Measurements from ENCODE around the gene VPS37D.
"Not testable (repeated sequence)": the region's sequence is repeated elsewhere in the genome, so short reads cannot be mapped to it uniquely, and the experiment has no call there.

VPS37D gene, protein sequence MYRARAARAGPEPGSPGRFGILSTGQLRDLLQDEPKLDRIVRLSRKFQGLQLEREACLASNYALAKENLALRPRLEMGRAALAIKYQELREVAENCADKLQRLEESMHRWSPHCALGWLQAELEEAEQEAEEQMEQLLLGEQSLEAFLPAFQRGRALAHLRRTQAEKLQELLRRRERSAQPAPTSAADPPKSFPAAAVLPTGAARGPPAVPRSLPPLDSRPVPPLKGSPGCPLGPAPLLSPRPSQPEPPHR
- 0 to 0.58 (median 0.09) reads per million in 3 donors for total RNA-seq

DNA sequence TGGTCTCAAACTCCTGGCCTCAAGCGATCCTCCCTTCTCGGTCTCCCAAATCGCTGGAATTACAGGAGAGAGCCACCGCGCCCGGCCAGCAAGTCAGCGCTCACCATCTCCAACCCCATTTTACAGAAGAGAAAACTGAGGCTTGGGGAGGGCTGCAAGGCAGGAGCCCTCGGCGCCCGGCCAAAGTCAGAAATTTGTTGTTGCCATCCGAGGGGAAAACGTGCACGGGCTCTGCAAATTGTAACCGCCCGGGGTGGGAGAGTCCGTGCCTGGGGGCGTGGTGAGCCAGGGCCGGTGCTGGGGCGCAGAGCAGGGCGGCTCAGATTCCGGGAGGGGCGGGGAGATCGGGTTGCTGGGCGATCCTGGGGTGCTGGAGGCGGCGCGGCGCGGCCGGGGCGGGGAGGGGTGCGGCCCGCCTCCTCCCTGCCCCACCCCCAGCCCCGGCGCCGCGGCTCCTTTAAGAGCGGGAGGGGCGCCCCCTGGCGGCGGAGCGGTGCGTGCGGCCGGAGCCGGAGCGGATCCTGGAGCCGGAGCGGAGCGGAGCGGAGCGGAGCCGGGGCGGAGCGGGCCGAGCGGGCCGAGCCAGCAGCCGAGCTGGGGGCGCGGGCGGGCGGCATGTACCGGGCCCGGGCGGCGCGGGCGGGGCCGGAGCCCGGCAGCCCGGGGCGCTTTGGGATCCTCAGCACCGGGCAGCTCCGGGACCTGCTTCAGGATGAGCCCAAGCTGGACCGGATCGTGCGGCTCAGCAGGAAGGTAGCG is at the start of gene VPS37D:
Gene VPS37D (plus strand): TSS at position 488 of the 759 bp plus-strand sequence. CDS start 128 bp downstream, at position 616.
- peak; percentile 83 to 90 (median 90) for DNase-seq
- Histone ChIP-seq H3K27me3 (replicated peaks; ENCODE audit: control insufficient read depth, insufficient read depth, low read length, poor library complexity, severe bottlenecking) (peaks cover 11% of the 10 kb centered on the region), H3K9me3 (ENCODE audit: control insufficient read depth, low read length) (no peaks in the 10 kb centered on the region), H3K36me3 (ENCODE audit: control insufficient read depth, insufficient read depth, low read length) (no peaks in the 10 kb centered on the region), H3K4me1 (ENCODE audit: control insufficient read depth, insufficient read depth, low read length, poor library complexity, severe bottlenecking) (peaks cover 10% of the 10 kb centered on the region), H3K4me3 (ENCODE audit: insufficient read depth, low read depth, low read length, poor library complexity, severe bottlenecking) (peak within 1 kb of the TSS; percentile 38), H3K27ac (ENCODE audit: insufficient read depth, low read length, poor library complexity, severe bottlenecking) (no peak within 1 kb of the TSS)

DNA sequence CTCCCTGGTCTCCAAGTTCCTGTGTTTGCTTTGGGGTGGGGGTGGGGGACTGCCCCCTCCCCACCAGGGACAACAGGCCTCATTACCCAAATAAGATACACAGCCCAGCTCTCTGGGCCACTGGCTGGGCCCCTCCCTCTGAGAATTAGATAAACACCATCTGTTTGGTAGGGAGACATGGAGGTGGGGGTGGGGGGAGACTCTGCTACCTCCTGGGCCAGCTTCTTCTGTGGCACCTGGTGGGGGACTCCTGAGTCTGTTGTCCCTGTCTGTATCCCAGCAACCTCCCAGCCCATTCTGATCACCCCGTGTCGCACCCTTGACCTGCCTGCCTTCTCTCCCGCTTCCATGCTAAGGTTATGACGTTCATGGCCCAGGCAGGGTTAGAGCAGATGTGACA is 49.1 kb upstream of the VPS37D start:
- DNase-seq = no peak
- Histone ChIP-seq H3K9me3 (ENCODE audit: control insufficient read depth, low read length) (no peaks in the 10 kb centered on the region), H3K36me3 (ENCODE audit: control insufficient read depth, insufficient read depth, low read length) (no peaks in the 10 kb centered on the region), H3K27ac (ENCODE audit: insufficient read depth, low read length, poor library complexity, severe bottlenecking) (no peak overlapping the region), H3K27me3 (replicated peaks; ENCODE audit: control insufficient read depth, insufficient read depth, low read length, poor library complexity, severe bottlenecking) (peaks cover 13% of the 10 kb centered on the region), H3K4me1 (ENCODE audit: control insufficient read depth, insufficient read depth, low read length, poor library complexity, severe bottlenecking) (peaks cover under 1% of the 10 kb centered on the region), H3K4me3 (ENCODE audit: insufficient read depth, low read depth, low read length, poor library complexity, severe bottlenecking) (no peak overlapping the region)

DNA sequence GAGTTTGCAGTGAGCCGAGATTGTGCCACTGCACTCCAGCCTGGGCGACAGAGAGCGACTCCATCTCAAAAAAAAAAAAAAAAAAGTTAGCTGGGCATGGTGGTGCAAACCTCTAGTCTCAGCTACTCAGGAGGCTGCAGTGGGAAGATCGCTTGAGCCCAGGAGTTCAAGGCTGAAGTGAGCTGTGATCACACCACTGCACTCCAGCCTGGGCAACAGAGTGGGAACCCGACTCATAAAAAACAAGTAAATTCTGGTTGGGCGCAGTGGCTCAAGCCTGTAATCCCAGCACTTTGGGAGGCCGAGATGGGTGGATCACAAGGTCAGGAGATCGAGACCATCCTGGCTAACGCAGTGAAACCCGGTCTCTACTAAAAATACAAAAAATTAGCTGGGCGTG is 48.2 kb upstream of the VPS37D start:
- not testable (repeated sequence) for H3K9me3 ChIP-seq (ENCODE audit: control insufficient read depth, low read length); H3K36me3 ChIP-seq (ENCODE audit: control insufficient read depth, insufficient read depth, low read length); H3K27ac ChIP-seq (ENCODE audit: insufficient read depth, low read length, poor library complexity, severe bottlenecking); H3K4me3 ChIP-seq (ENCODE audit: insufficient read depth, low read depth, low read length, poor library complexity, severe bottlenecking); DNase-seq; H3K4me1 ChIP-seq (ENCODE audit: control insufficient read depth, insufficient read depth, low read length, poor library complexity, severe bottlenecking)
- peaks cover 21% of the 10 kb centered on the region for H3K27me3 ChIP-seq (replicated peaks; ENCODE audit: control insufficient read depth, insufficient read depth, low read length, poor library complexity, severe bottlenecking)

DNA sequence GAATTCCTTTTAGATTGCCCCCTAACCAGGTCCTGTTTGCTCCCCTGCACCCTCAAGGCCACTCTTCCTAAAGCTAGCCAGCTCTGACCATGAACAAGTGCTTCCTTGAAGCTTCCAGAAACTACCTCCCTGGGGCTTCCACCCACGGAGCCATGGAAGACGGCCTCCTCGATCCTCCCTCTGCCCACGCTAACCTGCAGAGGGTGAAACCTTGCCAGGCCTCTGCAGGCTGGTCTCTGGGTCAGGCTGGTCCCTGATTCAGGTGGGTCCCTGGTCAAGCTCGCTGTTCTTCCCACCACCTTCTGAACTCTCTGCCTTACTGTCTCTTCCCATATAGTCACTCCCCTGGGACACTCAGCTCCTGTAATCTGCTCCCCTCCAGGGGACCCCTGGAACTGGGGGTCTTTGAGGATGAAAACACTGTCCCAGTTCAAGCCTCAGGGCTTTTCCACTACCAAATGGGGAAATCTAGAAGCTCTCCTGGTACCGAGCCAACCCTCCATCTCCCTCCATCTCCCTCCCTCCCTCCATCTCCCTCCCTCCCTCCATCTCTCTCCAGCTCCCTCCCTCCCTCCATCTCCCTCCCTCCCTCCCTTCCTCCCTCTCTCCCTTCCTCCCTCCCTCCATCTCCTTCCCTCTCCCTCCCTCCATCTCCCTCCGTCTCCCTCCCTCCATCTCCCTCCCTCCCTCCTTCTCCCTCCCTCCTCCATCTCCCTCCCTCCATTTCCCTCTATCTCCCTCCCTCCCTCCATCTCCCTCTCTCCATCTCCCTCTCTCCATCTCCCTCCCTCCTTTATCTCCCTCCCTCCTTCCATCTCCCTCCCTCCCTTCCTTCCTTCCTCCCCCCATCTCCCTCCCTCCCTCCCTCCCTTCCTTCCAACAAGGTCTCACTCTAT is 46.2 kb upstream of the VPS37D start:
- H3K27me3 ChIP-seq (replicated peaks; ENCODE audit: control insufficient read depth, insufficient read depth, low read length, poor library complexity, severe bottlenecking) = peaks cover 29% of the 10 kb centered on the region
- no peaks in the 10 kb centered on the region for H3K9me3 ChIP-seq (ENCODE audit: control insufficient read depth, low read length)
- H3K4me3 ChIP-seq (ENCODE audit: insufficient read depth, low read depth, low read length, poor library complexity, severe bottlenecking) = no peak overlapping the region
- no peaks in the 10 kb centered on the region for H3K36me3 ChIP-seq (ENCODE audit: control insufficient read depth, insufficient read depth, low read length)
- peaks cover 11% of the 10 kb centered on the region for H3K4me1 ChIP-seq (ENCODE audit: control insufficient read depth, insufficient read depth, low read length, poor library complexity, severe bottlenecking)
- DNase-seq = no peak
- H3K27ac ChIP-seq (ENCODE audit: insufficient read depth, low read length, poor library complexity, severe bottlenecking) = no peak overlapping the region

DNA sequence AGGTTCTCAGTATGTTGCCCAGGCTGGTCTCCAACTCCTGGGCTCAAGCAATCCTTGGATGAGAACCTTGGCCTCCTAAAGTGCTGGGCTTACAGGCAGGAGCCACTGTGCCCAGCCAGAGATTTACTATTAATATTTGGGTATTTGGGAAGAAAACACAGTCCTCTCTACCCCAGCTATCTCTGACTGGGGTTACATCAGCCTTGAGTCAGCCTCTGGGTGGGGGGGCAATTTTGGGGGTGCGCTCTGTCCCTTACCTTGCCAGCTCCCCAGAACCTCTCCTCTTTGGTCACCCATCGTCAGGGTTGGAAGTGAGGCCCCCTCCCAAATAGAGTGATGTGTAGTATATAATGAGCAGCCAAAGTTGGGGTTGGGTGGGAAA is 45.1 kb upstream of the VPS37D start:
- peaks cover 35% of the 10 kb centered on the region for H3K27me3 ChIP-seq (replicated peaks; ENCODE audit: control insufficient read depth, insufficient read depth, low read length, poor library complexity, severe bottlenecking)
- no peak for DNase-seq

DNA sequence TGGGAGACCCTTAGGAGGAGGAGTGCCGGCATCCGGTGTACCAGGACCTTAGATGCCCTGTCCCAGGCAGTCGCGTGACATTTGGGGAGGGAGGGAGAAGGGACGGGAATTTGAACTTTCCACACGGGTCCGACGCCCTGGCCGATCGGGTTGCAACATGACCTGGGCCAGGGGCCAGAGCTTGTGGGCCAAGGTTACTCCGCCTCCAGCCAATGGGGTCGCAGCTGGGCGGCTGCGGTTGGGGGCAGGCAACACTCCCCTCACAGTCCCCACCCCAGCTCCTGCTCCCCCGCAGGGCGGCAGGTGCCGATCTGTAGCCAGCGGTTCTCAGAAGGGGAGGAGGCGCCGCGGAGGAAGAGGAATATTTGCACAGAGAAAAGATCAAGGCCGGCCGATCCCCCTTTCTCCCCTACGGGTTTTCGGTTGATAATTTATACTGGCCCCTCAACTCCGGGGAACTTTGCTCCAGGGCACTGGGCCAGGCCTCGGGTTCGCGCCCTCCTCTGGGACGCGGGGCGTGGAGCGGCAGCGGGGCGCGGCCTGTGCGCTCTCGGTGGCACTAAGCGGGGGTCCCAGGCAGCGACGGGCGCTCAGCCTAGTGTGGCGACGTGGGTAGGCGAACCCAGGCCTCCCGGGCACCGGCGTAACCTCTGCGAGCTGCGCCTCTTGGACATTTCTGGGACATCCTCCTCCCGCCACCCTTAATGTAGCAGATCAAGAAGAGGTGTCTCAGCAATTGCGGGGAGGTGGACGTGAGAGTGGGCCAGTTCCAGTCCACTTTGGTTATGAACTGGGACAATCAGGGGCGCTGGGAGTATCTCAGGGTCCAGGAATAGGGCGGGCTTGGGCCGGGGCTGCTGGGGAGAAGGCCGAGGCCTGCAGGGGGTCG is 44.5 kb upstream of the VPS37D start:
- Histone ChIP-seq H3K27me3 (replicated peaks; ENCODE audit: control insufficient read depth, insufficient read depth, low read length, poor library complexity, severe bottlenecking) (peaks cover 41% of the 10 kb centered on the region), H3K4me3 (ENCODE audit: insufficient read depth, low read depth, low read length, poor library complexity, severe bottlenecking) (no peak overlapping the region)

More for the DNA sequence above, 45.1 kb upstream of the VPS37D start:
- Histone ChIP-seq H3K36me3 (ENCODE audit: control insufficient read depth, insufficient read depth, low read length) (no peaks in the 10 kb centered on the region), H3K4me1 (ENCODE audit: control insufficient read depth, insufficient read depth, low read length, poor library complexity, severe bottlenecking) (peaks cover 11% of the 10 kb centered on the region), H3K4me3 (ENCODE audit: insufficient read depth, low read depth, low read length, poor library complexity, severe bottlenecking) (no peak overlapping the region), H3K27ac (ENCODE audit: insufficient read depth, low read length, poor library complexity, severe bottlenecking) (no peak overlapping the region), H3K9me3 (ENCODE audit: control insufficient read depth, low read length) (no peaks in the 10 kb centered on the region)

DNA sequence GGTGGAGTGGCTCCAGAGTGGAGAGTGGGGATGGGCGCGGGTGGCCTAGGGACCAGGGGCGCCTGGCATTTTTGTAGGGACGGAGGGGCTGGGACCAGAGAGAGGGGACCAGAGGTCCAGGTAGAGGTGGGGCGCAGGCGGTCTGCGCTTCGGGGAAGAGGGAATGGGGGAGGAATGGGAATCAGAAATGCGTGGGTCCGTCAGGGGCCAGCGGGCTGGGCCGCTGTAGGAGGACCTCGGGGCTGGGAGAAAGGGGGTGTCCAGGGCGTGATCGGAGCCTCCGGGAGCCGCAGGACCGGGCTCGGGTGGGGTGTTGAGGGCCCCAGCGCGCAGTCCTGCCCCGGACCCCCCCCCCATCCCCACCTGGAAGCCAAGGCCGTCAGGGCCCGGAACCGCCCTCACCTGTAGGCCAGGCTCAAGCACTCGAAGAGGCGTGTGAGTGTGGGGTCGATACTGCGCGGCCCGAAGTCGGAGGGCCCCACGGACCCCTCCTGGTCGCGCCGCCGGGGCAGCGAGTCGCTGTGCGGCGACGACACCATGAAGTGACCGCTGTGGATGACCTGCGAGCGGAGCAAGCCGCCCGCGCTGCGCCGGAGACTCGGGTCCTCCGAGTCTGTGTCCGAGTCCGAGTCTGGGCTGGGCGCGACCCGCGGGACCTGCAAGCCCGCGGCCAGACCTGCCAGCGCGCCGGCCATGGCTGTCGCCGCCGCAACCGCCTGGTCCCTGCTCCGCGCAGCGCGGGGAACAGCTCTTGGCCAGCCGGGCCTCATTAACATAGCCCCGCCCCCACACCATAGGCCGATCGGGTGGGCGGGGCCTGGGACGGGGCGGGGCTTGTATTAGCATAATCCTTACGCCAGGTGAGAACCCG is 43.6 kb upstream of the VPS37D start, which contains the start of gene MLXIPL:
Gene MLXIPL (minus strand): TSS at position 725 of the 871 bp plus-strand sequence. CDS start 30 bp downstream, at position 695.
- Histone ChIP-seq H3K4me1 (ENCODE audit: control insufficient read depth, insufficient read depth, low read length, poor library complexity, severe bottlenecking) (peaks cover 11% of the 10 kb centered on the region), H3K9me3 (ENCODE audit: control insufficient read depth, low read length) (no peaks in the 10 kb centered on the region), H3K4me3 (ENCODE audit: insufficient read depth, low read depth, low read length, poor library complexity, severe bottlenecking) (peak within 1 kb of the TSS; percentile 51), H3K27ac (ENCODE audit: insufficient read depth, low read length, poor library complexity, severe bottlenecking) (no peak within 1 kb of the TSS), H3K27me3 (replicated peaks; ENCODE audit: control insufficient read depth, insufficient read depth, low read length, poor library complexity, severe bottlenecking) (peaks cover 42% of the 10 kb centered on the region), H3K36me3 (ENCODE audit: control insufficient read depth, insufficient read depth, low read length) (no peaks in the 10 kb centered on the region)
- peak; percentile 31 to 46 (median 45) for DNase-seq

More for the DNA sequence above, 44.5 kb upstream of the VPS37D start:
- no peaks in the 10 kb centered on the region for H3K36me3 ChIP-seq (ENCODE audit: control insufficient read depth, insufficient read depth, low read length)
- no peaks in the 10 kb centered on the region for H3K9me3 ChIP-seq (ENCODE audit: control insufficient read depth, low read length)
- no peak overlapping the region for H3K27ac ChIP-seq (ENCODE audit: insufficient read depth, low read length, poor library complexity, severe bottlenecking)
- no peak for DNase-seq
- H3K4me1 ChIP-seq (ENCODE audit: control insufficient read depth, insufficient read depth, low read length, poor library complexity, severe bottlenecking) = peaks cover 11% of the 10 kb centered on the region

DNA sequence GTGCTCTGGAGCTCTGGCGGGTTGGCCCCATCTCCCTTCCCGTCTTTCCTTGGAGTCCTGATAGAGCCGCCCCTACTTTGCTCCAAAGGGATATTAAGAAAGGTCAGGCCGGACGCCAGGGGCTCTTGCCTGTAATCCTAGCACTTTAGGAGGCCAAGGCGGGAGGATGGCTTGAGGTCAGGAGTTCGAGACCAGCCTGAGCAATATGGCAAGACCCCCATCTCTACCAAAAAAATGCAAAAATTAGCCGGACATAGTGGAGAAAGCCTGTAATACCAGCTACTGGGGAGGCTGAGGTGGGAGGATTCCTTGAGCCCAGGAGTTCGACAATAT is 43.0 kb upstream of the VPS37D start:
- Histone ChIP-seq H3K4me3 (ENCODE audit: insufficient read depth, low read depth, low read length, poor library complexity, severe bottlenecking) (no peak overlapping the region), H3K27me3 (replicated peaks; ENCODE audit: control insufficient read depth, insufficient read depth, low read length, poor library complexity, severe bottlenecking) (peaks cover 48% of the 10 kb centered on the region), H3K9me3 (ENCODE audit: control insufficient read depth, low read length) (no peaks in the 10 kb centered on the region), H3K36me3 (ENCODE audit: control insufficient read depth, insufficient read depth, low read length) (no peaks in the 10 kb centered on the region), H3K4me1 (ENCODE audit: control insufficient read depth, insufficient read depth, low read length, poor library complexity, severe bottlenecking) (peaks cover 11% of the 10 kb centered on the region), H3K27ac (ENCODE audit: insufficient read depth, low read length, poor library complexity, severe bottlenecking) (no peak overlapping the region)
- no peak for DNase-seq
